HepG2 (cell line): ENCODE results near the gene ANAPC16. TPM values are rescaled to one million over a fixed set of nuclear protein-coding genes. Genes with fewer than 3 reads are reported as not detected.

Source experiments
- AGO2 ChIP-seq: fragments of 200-400 bp; formaldehyde crosslinking; optimal IDR thresholded peaks from 2 replicates; pipeline ENCODE3; 2017; ENCODE audit warnings: mild to moderate bottlenecking, low read depth, low read length, moderate library complexity
- AHR ChIP-seq: IDR thresholded peaks from 2 replicates; pipeline ENCODE4 v1.6.1; 2018; ENCODE audit warnings: missing genetic modification reagents, missing compliant biosample characterization
- ARNT2 ChIP-seq: sonication (generic); formaldehyde crosslinking; IDR thresholded peaks from 2 replicates; pipeline ENCODE4 v1.8.0; 2022; ENCODE audit warnings: mild to moderate bottlenecking, low read depth, missing genetic modification reagents, moderate library complexity
- CEBPG ChIP-seq: IDR thresholded peaks from 2 replicates; pipeline ENCODE4 v1.6.1; 2016
- EZH2 ChIP-seq: conservative IDR thresholded peaks from 2 replicates; pipeline ENCODE4 v1.6.1; 2012; ENCODE audit warnings: mild to moderate bottlenecking, low read depth, low read length, moderate library complexity
- HHEX ChIP-seq: IDR thresholded peaks from 2 replicates; pipeline ENCODE4 v1.6.1; 2016; ENCODE audit warnings: control low read depth
- HNRNPK ChIP-seq: fragments of 200-400 bp; formaldehyde crosslinking; IDR thresholded peaks from 2 replicates; pipeline ENCODE4 v1.6.1; 2018; ENCODE audit warnings: low read length, low read depth, moderate library complexity, mild to moderate bottlenecking; ENCODE audit not compliant: poor library complexity, severe bottlenecking
- NCOA5 ChIP-seq: sonication (generic); formaldehyde crosslinking; IDR thresholded peaks from 2 replicates; pipeline ENCODE4 v1.4.0; 2020; ENCODE audit warnings: missing genetic modification reagents
- NKX3-1 ChIP-seq: sonication (generic); formaldehyde crosslinking; IDR thresholded peaks from 2 replicates; pipeline ENCODE4 v1.5.0; 2020; ENCODE audit warnings: missing genetic modification reagents
- POLR2AphosphoS5 ChIP-seq: IDR thresholded peaks from 2 replicates; pipeline ENCODE4 v1.6.1; 2012; ENCODE audit warnings: low read depth, low read length
- RBAK ChIP-seq: sonication (generic); formaldehyde crosslinking; IDR thresholded peaks from 2 replicates; pipeline ENCODE4 v1.5.1; 2020; ENCODE audit warnings: mild to moderate bottlenecking, missing genetic modification reagents
- U2AF1 ChIP-seq: fragments of 200-400 bp; formaldehyde crosslinking; optimal IDR thresholded peaks from 2 replicates; pipeline ENCODE3; 2017; ENCODE audit warnings: mild to moderate bottlenecking, low read depth, low read length
- ZNF124 ChIP-seq: sonication (generic); formaldehyde crosslinking; IDR thresholded peaks from 2 replicates; pipeline ENCODE4 v1.4.0; 2020; ENCODE audit warnings: missing genetic modification reagents
- ZNF136 ChIP-seq: sonication (generic); formaldehyde crosslinking; IDR thresholded peaks from 2 replicates; pipeline ENCODE4 v1.8.1; 2022; ENCODE audit warnings: low read depth, mild to moderate bottlenecking, moderate library complexity, missing genetic modification reagents
- ZNF30 ChIP-seq: sonication (generic); formaldehyde crosslinking; IDR thresholded peaks from 2 replicates; pipeline ENCODE4 v1.5.0; 2020; ENCODE audit warnings: mild to moderate bottlenecking, missing genetic modification reagents
- ZNF557 ChIP-seq: sonication (generic); formaldehyde crosslinking; IDR thresholded peaks from 2 replicates; pipeline ENCODE4 v1.4.0; 2020; ENCODE audit warnings: missing genetic modification reagents
- ZNF607 ChIP-seq: sonication (generic); formaldehyde crosslinking; IDR thresholded peaks from 2 replicates; pipeline ENCODE4 v1.5.1; 2020; ENCODE audit warnings: missing genetic modification reagents, mild to moderate bottlenecking, borderline replicate concordance
- ZNF772 ChIP-seq: sonication (generic); formaldehyde crosslinking; IDR thresholded peaks from 2 replicates; pipeline ENCODE4 v1.5.0; 2020; ENCODE audit warnings: mild to moderate bottlenecking, missing genetic modification reagents
- ZNF878 ChIP-seq: sonication (generic); formaldehyde crosslinking; IDR thresholded peaks from 2 replicates; pipeline ENCODE4 v1.8.1; 2023; ENCODE audit warnings: mild to moderate bottlenecking, missing genetic modification reagents, moderate library complexity
- polyA plus RNA-seq, 8 experiments: library from polyadenylated mRNA; depleted of rRNA in 3 of 8; stranded (reverse) in 7 of 8; unstranded in 1 of 8; fragments of >200 nt; fragmentation: Illumina TruSeq in 4 of 8; extraction: Trizol in 4 of 8; gene quantifications; 2 replicates each; pipeline versions ENCODE4 v1.2.1 to v1.2.3, GENCODE V29; 2011 to 2016; ENCODE audit warnings: low read depth in 4 of 8, missing spikeins in 1 of 8, mixed read lengths in 1 of 8; ENCODE audit not compliant: insufficient read depth in 1 of 8
- total RNA-seq, 5 experiments: library from RNA; depleted of rRNA; stranded (reverse); fragments of >200 nt; fragmentation: Illumina TruSeq; extraction: Trizol; gene quantifications; 2 replicates each; pipeline ENCODE4 v1.2.3, GENCODE V29; 2016; ENCODE audit warnings: low read depth in 1 of 5
- TF ChIP-seq, protein P1 (sequence below): sonication (generic); formaldehyde crosslinking; IDR thresholded peaks from 2 replicates; pipeline ENCODE4 v1.5.1; 2020; ENCODE audit warnings: mild to moderate bottlenecking, missing genetic modification reagents, moderate library complexity
- TF ChIP-seq, protein P2 (sequence below): sonication (generic); formaldehyde crosslinking; IDR thresholded peaks from 2 replicates; pipeline ENCODE4 v1.5.0; 2020; ENCODE audit warnings: missing genetic modification reagents
- TF ChIP-seq, protein P3 (sequence below): sonication (generic); formaldehyde crosslinking; IDR thresholded peaks from 2 replicates; pipeline ENCODE4 v1.8.1; 2023; ENCODE audit warnings: missing genetic modification reagents, inconsistent platforms, borderline replicate concordance
- TF ChIP-seq, protein P4 (sequence below): sonication (generic); formaldehyde crosslinking; IDR thresholded peaks from 2 replicates; pipeline ENCODE4 v1.9.0; 2022; ENCODE audit warnings: missing genetic modification reagents, mild to moderate bottlenecking, borderline replicate concordance

ANAPC16 gene
- total and polyA plus RNA-seq, 2 of the 13 experiments (the other 11 are each of a cell fraction or from before 2014, with no cell fraction given): 74.8 to 89.4 TPM

DNA sequence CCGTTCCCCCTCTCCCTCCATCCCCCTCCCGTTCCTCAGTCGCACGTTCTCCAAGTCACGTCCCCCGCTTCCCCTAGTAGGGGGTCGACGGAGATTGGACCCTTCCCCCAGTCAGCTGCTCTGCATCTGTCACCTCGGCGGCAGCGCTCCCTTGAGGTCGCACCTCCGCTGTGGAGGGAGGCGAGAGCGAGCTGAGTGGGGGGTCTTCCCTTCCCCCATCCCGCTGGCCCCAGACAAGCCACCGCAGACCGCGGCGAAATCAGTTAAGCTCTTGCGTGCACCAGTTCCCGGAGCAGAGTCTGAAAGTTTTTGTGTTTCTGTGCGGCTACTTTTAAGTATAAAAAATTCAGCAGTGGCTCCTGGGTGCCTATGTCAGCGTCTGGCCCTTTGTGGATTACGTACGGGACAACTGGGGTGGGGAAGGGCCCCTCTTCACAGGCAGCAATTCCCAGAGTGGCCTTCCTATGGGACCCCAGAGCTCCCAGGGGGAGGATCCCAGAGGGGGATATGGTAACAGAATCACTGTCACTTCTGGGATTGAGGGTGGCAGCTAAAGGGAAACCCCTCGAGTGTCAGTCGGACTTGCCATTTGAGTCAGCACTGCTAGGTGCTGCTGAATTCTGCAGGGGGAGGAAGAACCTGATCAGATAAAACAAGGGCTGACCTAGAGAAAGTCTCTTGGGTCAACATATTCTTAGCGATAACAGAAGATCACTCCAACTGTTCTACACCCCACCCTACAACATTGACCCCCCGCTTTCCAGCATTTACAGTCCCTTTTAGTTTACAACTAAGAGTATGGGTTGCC is 45.4 kb downstream of the ANAPC16 start (continued):
- TF ChIP-seq, protein P1, sequence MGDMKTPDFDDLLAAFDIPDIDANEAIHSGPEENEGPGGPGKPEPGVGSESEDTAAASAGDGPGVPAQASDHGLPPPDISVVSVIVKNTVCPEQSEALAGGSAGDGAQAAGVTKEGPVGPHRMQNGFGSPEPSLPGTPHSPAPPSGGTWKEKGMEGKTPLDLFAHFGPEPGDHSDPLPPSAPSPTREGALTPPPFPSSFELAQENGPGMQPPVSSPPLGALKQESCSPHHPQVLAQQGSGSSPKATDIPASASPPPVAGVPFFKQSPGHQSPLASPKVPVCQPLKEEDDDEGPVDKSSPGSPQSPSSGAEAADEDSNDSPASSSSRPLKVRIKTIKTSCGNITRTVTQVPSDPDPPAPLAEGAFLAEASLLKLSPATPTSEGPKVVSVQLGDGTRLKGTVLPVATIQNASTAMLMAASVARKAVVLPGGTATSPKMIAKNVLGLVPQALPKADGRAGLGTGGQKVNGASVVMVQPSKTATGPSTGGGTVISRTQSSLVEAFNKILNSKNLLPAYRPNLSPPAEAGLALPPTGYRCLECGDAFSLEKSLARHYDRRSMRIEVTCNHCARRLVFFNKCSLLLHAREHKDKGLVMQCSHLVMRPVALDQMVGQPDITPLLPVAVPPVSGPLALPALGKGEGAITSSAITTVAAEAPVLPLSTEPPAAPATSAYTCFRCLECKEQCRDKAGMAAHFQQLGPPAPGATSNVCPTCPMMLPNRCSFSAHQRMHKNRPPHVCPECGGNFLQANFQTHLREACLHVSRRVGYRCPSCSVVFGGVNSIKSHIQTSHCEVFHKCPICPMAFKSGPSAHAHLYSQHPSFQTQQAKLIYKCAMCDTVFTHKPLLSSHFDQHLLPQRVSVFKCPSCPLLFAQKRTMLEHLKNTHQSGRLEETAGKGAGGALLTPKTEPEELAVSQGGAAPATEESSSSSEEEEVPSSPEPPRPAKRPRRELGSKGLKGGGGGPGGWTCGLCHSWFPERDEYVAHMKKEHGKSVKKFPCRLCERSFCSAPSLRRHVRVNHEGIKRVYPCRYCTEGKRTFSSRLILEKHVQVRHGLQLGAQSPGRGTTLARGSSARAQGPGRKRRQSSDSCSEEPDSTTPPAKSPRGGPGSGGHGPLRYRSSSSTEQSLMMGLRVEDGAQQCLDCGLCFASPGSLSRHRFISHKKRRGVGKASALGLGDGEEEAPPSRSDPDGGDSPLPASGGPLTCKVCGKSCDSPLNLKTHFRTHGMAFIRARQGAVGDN (CRISPR knock-in tag): peak; percentile 93
- TF ChIP-seq POLR2AphosphoS5 (peak; percentile 63), ZNF607 (CRISPR knock-in tag) (peak; percentile 92), ZNF124 (no peak), NCOA5 (CRISPR knock-in tag) (no peak), CEBPG (CRISPR knock-in tag) (peak; percentile 19; the same call in 1 of the 2 replicates), EZH2 (no peak), AGO2 (peak; percentile 51), AHR (no peak), ZNF30 (CRISPR knock-in tag) (no peak), ZNF772 (CRISPR knock-in tag) (0 out of 2 replicates have a peak, but pooled peaks have one; percentile 52), ZNF136 (CRISPR knock-in tag) (no peak; the same call in 1 of the 2 replicates), U2AF1 (peak; percentile 55), HHEX (no peak), HNRNPK (no peak), ZNF878 (CRISPR knock-in tag) (peak; percentile 1; the same call in 1 of the 2 replicates), ARNT2 (CRISPR knock-in tag) (peak; percentile 94), NKX3-1 (CRISPR knock-in tag) (peak; percentile 52), RBAK (CRISPR knock-in tag) (no peak), ZNF557 (CRISPR knock-in tag) (peak; percentile 24; the same call in 1 of the 2 replicates)
- TF ChIP-seq, protein P2, sequence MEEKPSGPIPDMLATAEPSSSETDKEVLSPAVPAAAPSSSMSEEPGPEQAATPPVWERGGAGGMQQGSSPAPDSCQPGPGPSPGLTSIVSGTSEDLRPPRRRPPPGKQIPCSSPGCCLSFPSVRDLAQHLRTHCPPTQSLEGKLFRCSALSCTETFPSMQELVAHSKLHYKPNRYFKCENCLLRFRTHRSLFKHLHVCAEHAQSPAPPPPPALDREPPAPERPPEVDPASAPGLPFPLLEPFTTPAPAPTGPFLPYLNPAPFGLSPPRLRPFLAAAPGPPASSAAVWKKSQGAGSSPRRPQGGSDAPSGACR (CRISPR knock-in tag): peak; percentile 81
- TF ChIP-seq, protein P3, sequence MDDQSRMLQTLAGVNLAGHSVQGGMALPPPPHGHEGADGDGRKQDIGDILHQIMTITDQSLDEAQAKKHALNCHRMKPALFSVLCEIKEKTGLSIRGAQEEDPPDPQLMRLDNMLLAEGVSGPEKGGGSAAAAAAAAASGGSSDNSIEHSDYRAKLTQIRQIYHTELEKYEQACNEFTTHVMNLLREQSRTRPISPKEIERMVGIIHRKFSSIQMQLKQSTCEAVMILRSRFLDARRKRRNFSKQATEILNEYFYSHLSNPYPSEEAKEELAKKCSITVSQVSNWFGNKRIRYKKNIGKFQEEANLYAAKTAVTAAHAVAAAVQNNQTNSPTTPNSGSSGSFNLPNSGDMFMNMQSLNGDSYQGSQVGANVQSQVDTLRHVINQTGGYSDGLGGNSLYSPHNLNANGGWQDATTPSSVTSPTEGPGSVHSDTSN (CRISPR knock-in tag): no peak
- TF ChIP-seq, protein P4, sequence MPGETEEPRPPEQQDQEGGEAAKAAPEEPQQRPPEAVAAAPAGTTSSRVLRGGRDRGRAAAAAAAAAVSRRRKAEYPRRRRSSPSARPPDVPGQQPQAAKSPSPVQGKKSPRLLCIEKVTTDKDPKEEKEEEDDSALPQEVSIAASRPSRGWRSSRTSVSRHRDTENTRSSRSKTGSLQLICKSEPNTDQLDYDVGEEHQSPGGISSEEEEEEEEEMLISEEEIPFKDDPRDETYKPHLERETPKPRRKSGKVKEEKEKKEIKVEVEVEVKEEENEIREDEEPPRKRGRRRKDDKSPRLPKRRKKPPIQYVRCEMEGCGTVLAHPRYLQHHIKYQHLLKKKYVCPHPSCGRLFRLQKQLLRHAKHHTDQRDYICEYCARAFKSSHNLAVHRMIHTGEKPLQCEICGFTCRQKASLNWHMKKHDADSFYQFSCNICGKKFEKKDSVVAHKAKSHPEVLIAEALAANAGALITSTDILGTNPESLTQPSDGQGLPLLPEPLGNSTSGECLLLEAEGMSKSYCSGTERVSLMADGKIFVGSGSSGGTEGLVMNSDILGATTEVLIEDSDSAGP (CRISPR knock-in tag): peak; percentile 64
